ENCODE measurements around the gene DYRK3. TPM values are rescaled to one million over a fixed set of nuclear protein-coding genes. Genes with fewer than 3 reads are reported as not detected.

DYRK3 gene
- total and polyA plus RNA-seq, 8 donors: 2.3 to 7.0 (median 3.8) TPM

DNA sequence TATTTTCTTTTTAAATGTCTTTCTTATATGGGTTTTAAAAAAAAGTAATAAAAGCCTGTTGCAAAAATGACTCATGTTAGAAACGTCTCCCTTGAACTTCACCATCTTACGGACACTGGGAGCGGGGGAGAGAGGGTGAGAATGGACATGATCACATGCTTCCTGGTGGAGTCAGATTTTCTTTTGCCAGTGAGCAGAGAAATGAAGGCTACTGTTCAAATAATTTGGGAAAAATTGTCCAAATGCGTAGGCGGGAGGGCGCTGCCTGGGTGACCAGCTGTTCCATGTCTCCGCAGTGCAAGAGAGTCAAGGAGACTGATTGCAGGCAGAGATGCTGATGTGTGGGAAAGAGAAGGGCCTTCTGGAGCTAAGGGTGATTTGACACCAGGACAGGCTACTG, 46.1 kb upstream of the DYRK3 start:
- Histone ChIP-seq H3K4me3 (no peak overlapping the region), H3K9me3 (no peaks in the 10 kb centered on the region), H3K36me3 (peaks cover 0 to 35% (median 16%) of the 10 kb centered on the region in 3 donors), H3K4me1 (no peaks in the 10 kb centered on the region), H3K27me3 (no peaks in the 10 kb centered on the region), H3K27ac (no peak overlapping the region)
- ATAC-seq (peak in 3 of 4 donors; percentile 29 to 57 (median 52)), DNase-seq (no peak), FAIRE-seq (no peak)
- 84 to 90% methylated on average over 7 of the region's 7 CpGs for WGBS, 2 donors
- intact Hi-C loops (cut with DNase I): loop anchor here in 1 of 3 donors (5.0 kb wide), 2 partner anchors 47 to 102 kb away; no protein-coding TSS in a partner anchor
- no peak for TF ChIP-seq CTCF (IDR thresholded peaks at IDR 0.05)

GRCh38 chr1:206590025-206590758, 45.1 kb upstream of the DYRK3 start:
- Histone ChIP-seq H3K4me1 (no peaks in the 10 kb centered on the region), H3K36me3 (peaks cover 0 to 35% (median 20%) of the 10 kb centered on the region in 3 donors), H3K9me3 (no peaks in the 10 kb centered on the region), H3K27me3 (no peaks in the 10 kb centered on the region), H3K4me3 (no peak overlapping the region), H3K27ac (no peak overlapping the region)
- no peak for TF ChIP-seq CTCF (IDR thresholded peaks at IDR 0.05)
- DNase-seq (no peak), ATAC-seq (peak in 2 of 4 donors; percentile 23 to 49), FAIRE-seq (no peak)
- intact Hi-C loops (cut with DNase I): no loop called here
- 56 to 60% methylated on average over 8 of the region's 8 CpGs for WGBS, 2 donors

DNA sequence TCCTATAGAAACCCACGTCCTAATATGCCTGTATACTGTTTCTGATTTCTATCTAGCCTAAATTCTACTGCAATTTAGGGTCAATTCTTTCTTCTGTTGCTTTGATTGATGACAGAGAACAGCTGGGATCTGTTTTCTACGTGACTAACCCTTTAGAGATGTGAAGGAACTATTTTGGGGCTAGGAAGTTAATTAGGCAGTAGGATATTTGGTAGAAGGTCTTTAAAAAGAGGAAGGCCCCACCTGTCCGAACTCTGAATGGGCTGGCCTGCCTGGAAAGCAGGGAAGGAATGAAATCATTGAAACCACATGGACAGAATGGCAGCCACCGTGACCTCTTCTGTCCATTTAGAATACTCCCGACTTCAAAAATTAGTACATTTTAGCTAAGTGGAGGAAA, 44.1 kb upstream of the DYRK3 start:
- 84 to 92% methylated on average over 5 of the region's 5 CpGs for WGBS, 2 donors
- Histone ChIP-seq H3K36me3 (peaks cover 0 to 38% (median 20%) of the 10 kb centered on the region in 3 donors), H3K27ac (no peak overlapping the region), H3K9me3 (no peaks in the 10 kb centered on the region), H3K27me3 (no peaks in the 10 kb centered on the region), H3K4me1 (no peaks in the 10 kb centered on the region), H3K4me3 (no peak overlapping the region)
- no peak for DNase-seq
- no peak for FAIRE-seq
- no peak for ATAC-seq
- TF ChIP-seq CTCF (IDR thresholded peaks at IDR 0.05): no peak
- intact Hi-C loops (cut with DNase I): no loop called here

GRCh38 chr1:206591696-206592095, 43.6 kb upstream of the DYRK3 start:
- intact Hi-C loops (cut with DNase I): no loop called here
- Histone ChIP-seq H3K4me1 (no peaks in the 10 kb centered on the region), H3K27ac (no peak overlapping the region)

More at GRCh38 chr1:206591696-206592095, 43.6 kb upstream of the DYRK3 start:
- ATAC-seq: no peak
- Histone ChIP-seq H3K4me3 (no peak overlapping the region), H3K27me3 (no peaks in the 10 kb centered on the region), H3K36me3 (peaks cover 0 to 40% (median 20%) of the 10 kb centered on the region in 3 donors), H3K9me3 (no peaks in the 10 kb centered on the region)
- FAIRE-seq: no peak
- whole genome bisulfite sequencing, 2 donors: 90 to 92% methylated on average over 9 of the region's 9 CpGs
- no peak for DNase-seq
- TF ChIP-seq CTCF (IDR thresholded peaks at IDR 0.05): no peak

Measured in pancreas (tissue), 10 donors.